ENCODE measurements around the gene HMOX2.

HMOX2 gene

DNA sequence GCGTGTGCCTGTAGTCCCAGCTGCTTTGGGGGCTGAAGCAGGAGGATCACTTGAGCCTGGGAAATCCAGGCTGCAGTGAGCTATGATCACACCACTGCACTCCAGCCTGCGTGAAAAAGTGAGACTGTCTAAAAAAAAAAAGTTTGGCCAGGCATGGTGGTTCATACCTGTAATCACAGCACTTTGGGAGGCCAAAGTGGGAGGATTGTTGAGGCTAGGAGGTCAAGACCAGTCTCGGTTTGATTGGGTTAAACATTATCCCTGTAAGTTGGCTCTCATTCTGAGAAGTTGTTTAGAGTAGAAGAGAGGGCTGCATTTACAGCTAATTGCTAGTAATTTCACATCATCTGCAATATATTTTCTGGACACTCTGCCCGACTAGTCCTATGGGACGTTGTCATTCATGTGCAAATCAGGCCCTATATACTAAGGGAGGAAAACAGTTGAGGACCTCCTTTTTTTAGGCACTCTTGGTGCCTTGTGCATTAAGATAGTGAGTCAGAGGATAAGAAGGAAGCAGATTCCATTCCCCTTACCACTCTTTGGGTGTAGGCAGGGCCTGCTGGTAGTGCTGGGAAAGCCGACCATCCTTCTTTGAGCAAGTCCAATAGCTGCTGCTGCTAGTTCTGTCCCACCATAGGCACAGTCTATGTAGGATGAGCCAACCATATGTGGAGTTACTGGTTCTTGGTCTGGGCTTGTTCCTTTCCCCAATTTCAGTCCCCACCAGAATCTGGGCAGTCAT lies 18.7 kb downstream of the HMOX2 start:
- H3K9me3 ChIP-seq (ENCODE audit: insufficient read depth, low read length), result no peaks in the 10 kb centered on the region
- H3K4me3 ChIP-seq (ENCODE audit: insufficient read length, low read depth), result no peak overlapping the region
- H3K36me3 ChIP-seq (ENCODE audit: insufficient read depth, insufficient read length, low read length), result peaks cover 21% of the 10 kb centered on the region
- DNase-seq (ENCODE audit: low read depth, low spot score), result no peak
- no peak overlapping the region for H3K9ac ChIP-seq (ENCODE audit: insufficient read length, low read depth)
- no peaks in the 10 kb centered on the region for H3K27me3 ChIP-seq (ENCODE audit: insufficient read depth, insufficient read length)
- peaks cover 10% of the 10 kb centered on the region for H3K4me1 ChIP-seq (ENCODE audit: insufficient read depth, insufficient read length)
- no peak for TF ChIP-seq YY1 (IDR thresholded peaks at IDR 0.05; ENCODE audit: insufficient read depth, insufficient read length)
- TF ChIP-seq ZNF274 (IDR thresholded peaks at IDR 0.05; ENCODE audit: low read depth, low read length), result no peak
- no peak for TF ChIP-seq SUZ12 (IDR thresholded peaks at IDR 0.05; ENCODE audit: extremely low read depth, insufficient read depth, insufficient read length)

DNA sequence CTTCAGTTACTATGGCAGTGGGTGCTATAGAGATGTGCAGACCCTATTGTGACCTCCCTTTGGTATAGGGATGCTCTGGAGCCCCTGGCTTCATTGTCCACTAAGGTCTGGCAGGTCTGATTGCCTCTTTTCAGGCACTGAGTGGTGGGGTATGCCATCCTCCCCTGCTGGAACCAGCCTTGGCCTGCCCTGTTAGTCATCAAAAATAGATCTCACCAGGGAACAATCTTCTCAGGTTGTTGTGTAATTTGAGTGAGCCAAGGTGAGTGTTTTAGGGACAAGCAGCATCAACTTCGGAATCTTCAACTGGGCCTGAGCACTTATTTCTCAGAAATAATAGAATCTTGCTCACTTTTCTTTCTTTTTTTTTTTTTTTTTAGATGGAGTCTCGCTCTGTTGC lies 19.6 kb downstream of the HMOX2 start:
- no peak overlapping the region for H3K4me3 ChIP-seq (ENCODE audit: insufficient read length, low read depth)
- no peaks in the 10 kb centered on the region for H3K9me3 ChIP-seq (ENCODE audit: insufficient read depth, low read length)
- TF ChIP-seq ZNF274 (IDR thresholded peaks at IDR 0.05; ENCODE audit: low read depth, low read length) (no peak), SUZ12 (IDR thresholded peaks at IDR 0.05; ENCODE audit: extremely low read depth, insufficient read depth, insufficient read length) (no peak), YY1 (IDR thresholded peaks at IDR 0.05; ENCODE audit: insufficient read depth, insufficient read length) (no peak)
- H3K4me1 ChIP-seq (ENCODE audit: insufficient read depth, insufficient read length), result peaks cover 10% of the 10 kb centered on the region
- H3K36me3 ChIP-seq (ENCODE audit: insufficient read depth, insufficient read length, low read length), result peaks cover 20% of the 10 kb centered on the region
- no peaks in the 10 kb centered on the region for H3K27me3 ChIP-seq (ENCODE audit: insufficient read depth, insufficient read length)
- no peak overlapping the region for H3K9ac ChIP-seq (ENCODE audit: insufficient read length, low read depth)
- DNase-seq (ENCODE audit: low read depth, low spot score), result no peak

DNA sequence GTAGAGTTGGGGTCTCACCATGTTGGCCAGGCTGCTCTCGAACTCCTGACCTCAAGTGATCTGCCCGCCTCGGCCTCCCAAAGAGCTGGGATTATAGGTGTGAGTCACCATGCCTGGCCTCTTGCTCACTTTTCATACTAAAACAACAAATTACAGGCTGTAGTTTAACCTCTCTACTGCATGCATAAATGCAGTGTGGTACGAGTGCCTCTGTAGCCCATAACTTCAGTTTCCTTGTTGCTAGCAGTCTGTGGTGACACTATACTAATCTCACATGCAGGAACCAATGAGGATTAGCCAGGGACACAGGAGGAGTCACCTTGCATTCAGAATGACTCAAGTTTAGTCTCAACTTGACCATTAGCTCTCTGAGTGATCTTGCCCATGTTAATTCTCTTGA lies 20.1 kb downstream of the HMOX2 start:
- H3K9ac ChIP-seq (ENCODE audit: insufficient read length, low read depth), result no peak overlapping the region
- peaks cover 10% of the 10 kb centered on the region for H3K4me1 ChIP-seq (ENCODE audit: insufficient read depth, insufficient read length)
- no peak for DNase-seq (ENCODE audit: low read depth, low spot score)

GRCh38 chr16:4498546-4499195 lies 22.5 kb downstream of the HMOX2 start:
- no peak overlapping the region for H3K9ac ChIP-seq (ENCODE audit: insufficient read length, low read depth)
- no peaks in the 10 kb centered on the region for H3K9me3 ChIP-seq (ENCODE audit: insufficient read depth, low read length)
- peaks cover 12% of the 10 kb centered on the region for H3K36me3 ChIP-seq (ENCODE audit: insufficient read depth, insufficient read length, low read length)
- H3K4me3 ChIP-seq (ENCODE audit: insufficient read length, low read depth), result no peak overlapping the region
- H3K4me1 ChIP-seq (ENCODE audit: insufficient read depth, insufficient read length), result peaks cover 10% of the 10 kb centered on the region
- TF ChIP-seq YY1 (IDR thresholded peaks at IDR 0.05; ENCODE audit: insufficient read depth, insufficient read length), result no peak
- no peak for TF ChIP-seq SUZ12 (IDR thresholded peaks at IDR 0.05; ENCODE audit: extremely low read depth, insufficient read depth, insufficient read length)
- TF ChIP-seq ZNF274 (IDR thresholded peaks at IDR 0.05; ENCODE audit: low read depth, low read length), result no peak
- no peak for DNase-seq (ENCODE audit: low read depth, low spot score)
- no peaks in the 10 kb centered on the region for H3K27me3 ChIP-seq (ENCODE audit: insufficient read depth, insufficient read length)

More for the DNA sequence above, 20.1 kb downstream of the HMOX2 start:
- Histone ChIP-seq H3K27me3 (ENCODE audit: insufficient read depth, insufficient read length) (no peaks in the 10 kb centered on the region), H3K36me3 (ENCODE audit: insufficient read depth, insufficient read length, low read length) (peaks cover 15% of the 10 kb centered on the region), H3K9me3 (ENCODE audit: insufficient read depth, low read length) (no peaks in the 10 kb centered on the region), H3K4me3 (ENCODE audit: insufficient read length, low read depth) (no peak overlapping the region)
- TF ChIP-seq YY1 (IDR thresholded peaks at IDR 0.05; ENCODE audit: insufficient read depth, insufficient read length), result no peak
- TF ChIP-seq ZNF274 (IDR thresholded peaks at IDR 0.05; ENCODE audit: low read depth, low read length), result no peak
- TF ChIP-seq SUZ12 (IDR thresholded peaks at IDR 0.05; ENCODE audit: extremely low read depth, insufficient read depth, insufficient read length), result no peak

GRCh38 chr16:4499196-4499555 lies 23.0 kb downstream of the HMOX2 start:
- Histone ChIP-seq H3K9me3 (ENCODE audit: insufficient read depth, low read length) (no peaks in the 10 kb centered on the region), H3K36me3 (ENCODE audit: insufficient read depth, insufficient read length, low read length) (peaks cover 12% of the 10 kb centered on the region), H3K27me3 (ENCODE audit: insufficient read depth, insufficient read length) (no peaks in the 10 kb centered on the region), H3K9ac (ENCODE audit: insufficient read length, low read depth) (no peak overlapping the region), H3K4me1 (ENCODE audit: insufficient read depth, insufficient read length) (peaks cover 14% of the 10 kb centered on the region), H3K4me3 (ENCODE audit: insufficient read length, low read depth) (no peak overlapping the region)
- TF ChIP-seq YY1 (IDR thresholded peaks at IDR 0.05; ENCODE audit: insufficient read depth, insufficient read length), result no peak
- DNase-seq (ENCODE audit: low read depth, low spot score), result no peak

DNA sequence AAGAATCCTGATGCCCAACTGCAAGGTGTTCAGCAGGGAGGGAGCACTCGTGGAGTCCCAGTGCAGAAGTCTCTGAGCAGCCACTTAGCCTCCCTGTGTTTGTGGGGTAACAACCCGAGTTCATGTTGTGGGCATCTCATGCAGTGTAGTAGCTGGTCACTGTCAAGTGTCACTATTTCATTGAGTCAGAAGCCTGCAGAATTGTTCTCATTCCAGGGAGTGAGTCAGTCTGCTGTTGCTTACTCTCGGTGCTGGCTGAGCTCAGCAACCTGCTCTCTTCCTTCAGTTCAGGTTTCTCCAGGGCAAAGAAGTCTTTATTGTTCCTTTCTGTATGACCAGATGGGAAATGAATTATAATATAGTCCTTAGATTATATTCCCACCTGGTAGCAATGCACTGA lies 24.1 kb downstream of the HMOX2 start:
- peaks cover 16% of the 10 kb centered on the region for H3K4me1 ChIP-seq (ENCODE audit: insufficient read depth, insufficient read length)
- no peaks in the 10 kb centered on the region for H3K27me3 ChIP-seq (ENCODE audit: insufficient read depth, insufficient read length)
- TF ChIP-seq YY1 (IDR thresholded peaks at IDR 0.05; ENCODE audit: insufficient read depth, insufficient read length) (no peak), ZNF274 (IDR thresholded peaks at IDR 0.05; ENCODE audit: low read depth, low read length) (no peak), SUZ12 (IDR thresholded peaks at IDR 0.05; ENCODE audit: extremely low read depth, insufficient read depth, insufficient read length) (no peak)
- H3K9ac ChIP-seq (ENCODE audit: insufficient read length, low read depth), result no peak overlapping the region
- no peak for DNase-seq (ENCODE audit: low read depth, low spot score)
- no peaks in the 10 kb centered on the region for H3K9me3 ChIP-seq (ENCODE audit: insufficient read depth, low read length)
- no peak overlapping the region for H3K4me3 ChIP-seq (ENCODE audit: insufficient read length, low read depth)
- peaks cover 13% of the 10 kb centered on the region for H3K36me3 ChIP-seq (ENCODE audit: insufficient read depth, insufficient read length, low read length)

DNA sequence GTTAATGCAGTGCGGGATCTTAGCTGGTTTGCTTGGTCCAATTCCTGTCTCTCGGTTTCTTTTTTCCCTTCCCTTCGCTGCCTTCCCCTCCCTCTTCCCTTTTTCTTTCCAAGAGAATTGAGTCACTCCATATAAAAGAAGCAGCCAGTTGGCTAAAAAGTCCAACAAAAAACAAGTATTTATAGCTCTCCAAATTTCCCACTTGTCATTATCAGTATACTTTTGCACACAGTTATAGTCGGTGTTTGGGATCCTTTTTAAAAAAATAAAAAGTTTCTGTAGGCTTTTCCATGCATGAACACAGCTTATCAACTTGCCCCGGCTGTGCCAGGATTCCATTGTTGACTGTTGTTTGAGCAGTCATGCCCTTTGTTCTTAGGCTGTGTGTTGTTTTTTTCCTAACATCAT lies 24.9 kb downstream of the HMOX2 start:
- H3K27me3 ChIP-seq (ENCODE audit: insufficient read depth, insufficient read length), result no peaks in the 10 kb centered on the region
- peaks cover 21% of the 10 kb centered on the region for H3K36me3 ChIP-seq (ENCODE audit: insufficient read depth, insufficient read length, low read length)
- TF ChIP-seq YY1 (IDR thresholded peaks at IDR 0.05; ENCODE audit: insufficient read depth, insufficient read length) (no peak), ZNF274 (IDR thresholded peaks at IDR 0.05; ENCODE audit: low read depth, low read length) (no peak), SUZ12 (IDR thresholded peaks at IDR 0.05; ENCODE audit: extremely low read depth, insufficient read depth, insufficient read length) (no peak)
- no peaks in the 10 kb centered on the region for H3K9me3 ChIP-seq (ENCODE audit: insufficient read depth, low read length)
- H3K4me3 ChIP-seq (ENCODE audit: insufficient read length, low read depth), result no peak overlapping the region
- H3K4me1 ChIP-seq (ENCODE audit: insufficient read depth, insufficient read length), result peaks cover 12% of the 10 kb centered on the region
- no peak for DNase-seq (ENCODE audit: low read depth, low spot score)
- no peak overlapping the region for H3K9ac ChIP-seq (ENCODE audit: insufficient read length, low read depth)

All from NT2/D1 (cell line).